ENCODE measurements around the gene STK32B. TPM values are rescaled to one million over a fixed set of nuclear protein-coding genes. Genes with fewer than 3 reads are reported as not detected.

The STK32B gene
- total and polyA plus RNA-seq, 2 experiments from 2014 or later = 0.71 to 2.3 TPM

GRCh38 chr4:5100986-5101385 lies 49.7 kb downstream of the STK32B start (continued):
- TF ChIP-seq ZNF462 (CRISPR knock-in tag; IDR thresholded peaks at IDR 0.05) (no peak), ETS1 (IDR thresholded peaks at IDR 0.05) (no peak)

GRCh38 chr4:5101571-5101970 lies 50.3 kb downstream of the STK32B start:
- H3K27ac Mint-ChIP-seq = no peak overlapping the region
- H3K4me1 ChIP-seq (ENCODE audit: insufficient read depth) = no peaks in the 10 kb centered on the region
- H3K27me3 ChIP-seq (ENCODE audit: insufficient read depth) = no peaks in the 10 kb centered on the region
- H3K9me2 ChIP-seq (ENCODE audit: insufficient read depth) = no peaks in the 10 kb centered on the region
- no peaks in the 10 kb centered on the region for H3K9me3 Mint-ChIP-seq
- no peak overlapping the region for H2AFZ ChIP-seq
- no peak overlapping the region for H3K4me2 ChIP-seq
- no peaks in the 10 kb centered on the region for H3K27me3 Mint-ChIP-seq (ENCODE audit: insufficient read depth, low read depth, poor library complexity)
- no peaks in the 10 kb centered on the region for H4K20me1 ChIP-seq (replicated peaks; ENCODE audit: insufficient read depth)
- H3K4me3 ChIP-seq = no peak overlapping the region
- H3K79me2 ChIP-seq (replicated peaks; ENCODE audit: insufficient read depth) = no peaks in the 10 kb centered on the region
- no peaks in the 10 kb centered on the region for H3K36me3 Mint-ChIP-seq (ENCODE audit: low read depth)
- DNase-seq (ENCODE audit: low spot score) (no peak), ATAC-seq (no peak)
- H3K4me1 Mint-ChIP-seq = no peaks in the 10 kb centered on the region; the same call in 2 of the 3 replicates
- H3K36me3 ChIP-seq (ENCODE audit: insufficient read depth) = no peaks in the 10 kb centered on the region
- no peaks in the 10 kb centered on the region for H3F3A ChIP-seq (replicated peaks; ENCODE audit: low read depth)
- no peak overlapping the region for H3K27ac ChIP-seq (ENCODE audit: low read depth)
- H3K4me3 Mint-ChIP-seq = no peak overlapping the region
- TF ChIP-seq STAT1 (IDR thresholded peaks at IDR 0.05; ENCODE audit: unreplicated experiment) = no peak
- TF ChIP-seq NANOG (IDR thresholded peaks at IDR 0.05; ENCODE audit: borderline replicate concordance) = no peak
- TF ChIP-seq ETS1 (IDR thresholded peaks at IDR 0.05) = no peak
- no peak for TF ChIP-seq ZNF462 (CRISPR knock-in tag; IDR thresholded peaks at IDR 0.05)
